Mucosa of descending colon (tissue), 3 donors: ENCODE data around the gene SFXN4. TPM values are rescaled to one million over a fixed set of nuclear protein-coding genes. Genes with fewer than 3 reads are reported as not detected.
A peak's percentile ranks its signal among the peaks of the same experiment; 100 is the strongest.

Experiments
- ATAC-seq: fragments of 200-7000 bp; cut with Tn5 transposase; one replicate; pipeline ENCODE4 v1.9.1; 2020; ENCODE audit warnings: mild to moderate bottlenecking, moderate library complexity
- DNase-seq, 3 donors: peaks; one replicate each; pipeline ENCODE4 v3.0.0-alpha.2; 2020
- H3K36me3 ChIP-seq: fragments of 200-600 bp; one replicate; pipeline ENCODE4 v1.8.0; 2021; ENCODE audit warnings: low read depth, mild to moderate bottlenecking
- H3K4me1 ChIP-seq: fragments of 200-600 bp; one replicate; pipeline ENCODE4 v1.8.0; 2021; ENCODE audit warnings: low read depth, mild to moderate bottlenecking
- H3K4me3 ChIP-seq: fragments of 200-600 bp; one replicate; pipeline ENCODE4 v1.8.0; 2021; ENCODE audit warnings: mild to moderate bottlenecking
- H3K9me3 ChIP-seq: fragments of 200-600 bp; one replicate; pipeline ENCODE4 v1.8.0; 2021; ENCODE audit warnings: mild to moderate bottlenecking
- intact Hi-C, 2 donors: fragments of 100-400 bp; cut with DNase I in 1 of 2; cut with micrococcal nuclease in 1 of 2; formaldehyde crosslinking; loops; one replicate each; pipeline versions ENCODE4 v1.11.0 to v1.11.1; 2022; cut with DNase I, micrococcal nuclease
- total RNA-seq, 3 donors: library from RNA; stranded (reverse); fragmentation: NEBNext Ultra II Directional in 2 of 3; extraction: Animal tissue kit (Norgen Biotek cat#: 25700) in 2 of 3; gene quantifications; one replicate each; pipeline versions ENCODE4 v1.2.1 to v1.2.4, GENCODE V29; 2021 to 2023
- TF ChIP-seq, protein P1 (sequence below): fragments of 200-600 bp; IDR thresholded peaks from one replicate; pipeline ENCODE4 v1.8.0; 2022; ENCODE audit warnings: antibody characterized with exemption, mild to moderate bottlenecking
- donor health status: DM: no; HTN: no; CAD: no; lungs with moderate emphysema.
- donor health status: DM: no; HTN: no; CAD: no.
- donor health status: DM: no; HTN: yes; CAD: no.

Gene SFXN4
- total RNA-seq, 3 donors from 2014 or later, result 25.4 to 48.8 (median 34.6) TPM

DNA sequence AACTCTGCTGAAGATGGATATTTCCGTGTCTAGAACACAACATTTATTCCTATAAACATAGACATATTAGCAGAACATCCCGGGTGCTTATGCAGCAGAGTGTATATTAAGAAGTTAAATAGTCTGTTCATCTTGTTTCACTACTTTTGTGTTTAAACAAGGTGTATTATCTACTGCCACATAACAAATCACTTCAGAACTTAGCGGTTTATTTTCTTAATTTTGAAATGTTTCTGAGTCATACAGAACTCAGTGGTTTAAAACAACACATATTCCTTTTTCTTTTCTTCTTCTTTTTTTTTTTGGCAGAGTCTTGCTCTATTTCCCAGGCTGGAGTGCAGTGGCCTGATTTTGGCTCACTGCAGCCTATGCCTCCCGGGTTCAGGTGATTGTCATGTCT lies 35.8 kb downstream of the SFXN4 start:
- TF ChIP-seq, protein P1, sequence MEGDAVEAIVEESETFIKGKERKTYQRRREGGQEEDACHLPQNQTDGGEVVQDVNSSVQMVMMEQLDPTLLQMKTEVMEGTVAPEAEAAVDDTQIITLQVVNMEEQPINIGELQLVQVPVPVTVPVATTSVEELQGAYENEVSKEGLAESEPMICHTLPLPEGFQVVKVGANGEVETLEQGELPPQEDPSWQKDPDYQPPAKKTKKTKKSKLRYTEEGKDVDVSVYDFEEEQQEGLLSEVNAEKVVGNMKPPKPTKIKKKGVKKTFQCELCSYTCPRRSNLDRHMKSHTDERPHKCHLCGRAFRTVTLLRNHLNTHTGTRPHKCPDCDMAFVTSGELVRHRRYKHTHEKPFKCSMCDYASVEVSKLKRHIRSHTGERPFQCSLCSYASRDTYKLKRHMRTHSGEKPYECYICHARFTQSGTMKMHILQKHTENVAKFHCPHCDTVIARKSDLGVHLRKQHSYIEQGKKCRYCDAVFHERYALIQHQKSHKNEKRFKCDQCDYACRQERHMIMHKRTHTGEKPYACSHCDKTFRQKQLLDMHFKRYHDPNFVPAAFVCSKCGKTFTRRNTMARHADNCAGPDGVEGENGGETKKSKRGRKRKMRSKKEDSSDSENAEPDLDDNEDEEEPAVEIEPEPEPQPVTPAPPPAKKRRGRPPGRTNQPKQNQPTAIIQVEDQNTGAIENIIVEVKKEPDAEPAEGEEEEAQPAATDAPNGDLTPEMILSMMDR, result no peak
- Histone ChIP-seq H3K9me3 (no peaks in the 10 kb centered on the region), H3K4me3 (no peak overlapping the region), H3K36me3 (no peaks in the 10 kb centered on the region), H3K4me1 (no peaks in the 10 kb centered on the region)
- DNase-seq (no peak), ATAC-seq (no peak)
- intact Hi-C loops, result no loop called here

DNA sequence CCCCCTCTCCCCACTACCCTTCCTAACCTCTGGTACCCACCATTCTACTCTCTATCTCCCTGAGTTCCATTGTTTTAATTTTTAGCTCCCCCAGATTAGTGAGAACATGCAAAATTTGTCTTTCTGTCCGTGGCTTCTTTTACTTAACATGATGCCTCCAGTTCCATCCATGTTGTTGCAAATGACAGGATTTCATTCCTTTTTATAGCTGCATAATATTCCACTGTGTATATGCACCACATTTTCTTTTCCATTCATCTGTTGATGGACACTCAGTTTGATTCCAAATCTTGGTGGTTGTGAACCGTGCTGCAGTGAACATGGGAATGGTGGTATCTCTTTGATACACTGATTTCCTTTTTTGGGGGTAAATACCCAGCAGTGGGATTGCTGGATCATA lies 39.6 kb downstream of the SFXN4 start:
- TF ChIP-seq, protein P1, result no peak
- DNase-seq, result no peak
- Histone ChIP-seq H3K4me1 (no peaks in the 10 kb centered on the region), H3K9me3 (no peaks in the 10 kb centered on the region), H3K4me3 (no peak overlapping the region), H3K36me3 (peaks cover 4% of the 10 kb centered on the region)
- ATAC-seq, result no peak
- intact Hi-C loops, result no loop called here

DNA sequence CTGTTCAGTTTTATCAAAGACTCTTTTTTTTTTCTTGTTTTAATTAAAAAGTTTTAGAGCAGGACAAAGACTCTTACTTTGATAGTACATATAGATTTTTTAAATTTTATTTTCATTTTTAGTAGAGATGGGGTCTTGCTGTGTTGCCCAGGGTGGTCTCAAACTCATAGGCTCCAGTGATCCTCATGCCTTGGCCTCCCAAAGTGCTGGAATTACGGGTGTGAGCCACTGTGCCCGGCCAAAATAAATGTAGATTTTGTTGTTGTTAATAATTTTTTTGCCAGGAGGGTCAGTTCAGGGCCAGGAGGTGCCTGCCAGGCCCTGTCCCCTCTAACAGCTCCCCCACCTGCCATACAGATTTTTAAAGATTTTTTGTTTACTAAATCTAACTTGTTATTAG lies 44.6 kb downstream of the SFXN4 start:
- H3K36me3 ChIP-seq, result peaks cover 4% of the 10 kb centered on the region
- no peaks in the 10 kb centered on the region for H3K9me3 ChIP-seq
- no peak for DNase-seq
- no peak for ATAC-seq
- no peaks in the 10 kb centered on the region for H3K4me1 ChIP-seq
- TF ChIP-seq, protein P1, result no peak
- no peak overlapping the region for H3K4me3 ChIP-seq
- intact Hi-C loops, result no loop called here

DNA sequence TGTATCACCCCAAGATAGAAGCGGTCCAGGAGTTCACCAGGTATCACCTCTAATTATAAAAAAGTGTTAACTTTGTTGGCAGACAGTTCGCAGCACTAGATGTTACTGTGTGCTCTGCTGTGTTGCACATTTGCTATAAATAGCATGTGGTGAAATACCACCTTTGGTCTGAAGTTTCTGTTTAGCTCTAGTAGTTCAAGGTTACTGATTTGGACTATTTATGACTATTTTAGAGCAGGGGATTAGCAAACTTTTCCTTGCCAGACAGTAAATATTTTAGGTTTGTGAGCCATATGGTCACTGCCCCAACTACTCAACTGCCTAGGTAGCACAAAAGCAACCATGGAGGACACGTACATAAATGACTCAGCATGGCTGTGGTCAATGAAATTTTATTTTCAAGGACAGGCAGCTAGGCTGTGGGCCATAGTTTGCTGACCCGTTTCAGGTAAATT lies 45.1 kb downstream of the SFXN4 start:
- peak; percentile 49 for ATAC-seq

DNA sequence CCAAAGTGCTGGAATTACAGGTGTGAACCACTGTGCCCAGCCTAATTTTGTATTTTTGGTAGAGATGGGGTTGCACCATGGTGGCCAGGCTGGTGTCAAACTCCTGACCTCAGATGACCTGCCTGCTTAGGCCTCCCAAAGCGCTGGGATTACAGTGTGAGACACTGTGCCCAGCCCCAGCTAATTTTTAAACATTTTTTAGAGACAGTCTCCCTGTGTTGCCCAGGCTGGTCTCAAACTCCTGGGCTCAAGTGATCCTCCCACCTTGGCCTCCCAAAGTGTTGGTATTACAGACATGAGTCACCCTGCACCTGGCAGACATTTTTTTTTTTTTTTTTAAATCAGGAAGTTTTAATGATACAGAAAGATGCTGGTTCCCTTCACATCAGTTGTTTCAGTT lies 46.1 kb downstream of the SFXN4 start:
- intact Hi-C loops, result no loop called here
- H3K4me1 ChIP-seq, result no peaks in the 10 kb centered on the region
- peaks cover 4% of the 10 kb centered on the region for H3K36me3 ChIP-seq
- TF ChIP-seq, protein P1, result no peak
- DNase-seq (no peak), ATAC-seq (no peak)
- H3K4me3 ChIP-seq, result no peak overlapping the region
- H3K9me3 ChIP-seq, result no peaks in the 10 kb centered on the region

More for the DNA sequence above, 45.1 kb downstream of the SFXN4 start:
- Histone ChIP-seq H3K9me3 (no peaks in the 10 kb centered on the region), H3K4me1 (no peaks in the 10 kb centered on the region), H3K36me3 (peaks cover 4% of the 10 kb centered on the region), H3K4me3 (no peak overlapping the region)
- DNase-seq, result no peak
- TF ChIP-seq, protein P1, result no peak
- intact Hi-C loops, result no loop called here

DNA sequence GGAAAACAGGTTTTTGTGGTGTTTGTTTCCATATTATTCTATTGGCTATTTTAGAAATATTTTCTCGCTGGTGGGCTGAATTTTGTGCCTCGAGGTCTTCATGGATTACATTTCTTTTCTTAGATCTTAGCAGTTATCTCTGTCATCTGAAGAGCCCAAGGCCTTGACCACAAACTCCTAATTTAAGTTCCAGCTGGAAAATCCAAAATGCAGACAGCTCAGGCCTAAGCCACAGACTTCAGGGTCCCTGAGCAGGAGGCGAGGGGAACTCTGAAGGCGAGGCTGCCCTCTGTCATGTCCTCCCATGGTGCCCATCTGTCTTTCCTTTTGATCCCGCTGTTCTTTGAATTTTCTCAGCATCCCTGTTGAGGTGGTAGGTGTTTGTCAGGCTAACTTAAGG lies 47.3 kb downstream of the SFXN4 start:
- DNase-seq, result no peak
- Histone ChIP-seq H3K9me3 (no peaks in the 10 kb centered on the region), H3K36me3 (no peaks in the 10 kb centered on the region), H3K4me1 (no peaks in the 10 kb centered on the region), H3K4me3 (no peak overlapping the region)
- TF ChIP-seq, protein P1, result no peak
- ATAC-seq, result no peak
- intact Hi-C loops, result no loop called here
